Measurements from ENCODE around the gene MPL.

Gene MPL

DNA sequence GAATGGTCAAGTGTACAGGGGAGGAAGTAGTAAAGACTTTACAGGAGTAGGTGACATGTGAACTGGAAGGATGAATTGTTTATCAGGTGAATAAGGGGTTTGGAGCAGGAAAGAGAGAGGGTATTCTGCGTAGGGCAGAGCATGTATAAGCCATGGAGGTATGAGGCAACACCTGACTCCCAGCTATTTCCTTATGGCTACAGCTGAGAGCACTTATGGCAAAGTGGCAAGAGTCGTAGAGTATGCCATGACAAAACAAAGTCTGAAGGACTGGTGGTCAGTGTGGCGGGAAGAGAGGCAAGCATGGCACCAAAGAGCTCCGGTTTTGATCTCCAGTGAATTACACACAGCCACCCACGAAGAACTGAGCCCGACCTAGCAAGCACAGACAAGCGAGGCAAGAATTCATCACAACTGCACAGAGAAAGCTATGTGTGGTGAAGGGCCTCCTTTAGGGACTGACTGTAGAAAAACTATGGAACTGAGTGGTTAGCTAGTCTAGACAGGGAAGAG, 39.2 kb downstream of the MPL start:
- no peaks in the 10 kb centered on the region for H3K27me3 ChIP-seq (ENCODE audit: low read depth)
- no peak for DNase-seq (ENCODE audit: low spot score in 2 of 2)
- no peaks in the 10 kb centered on the region for H3K4me1 ChIP-seq
- H3K36me3 ChIP-seq (replicated peaks) = no peaks in the 10 kb centered on the region
- no peaks in the 10 kb centered on the region for H3K9me3 ChIP-seq
- H3K4me3 ChIP-seq = no peak overlapping the region
- in situ Hi-C loops (cut with MboI; ENCODE audit: low sequenced_read_pairs) = no loop called here

DNA sequence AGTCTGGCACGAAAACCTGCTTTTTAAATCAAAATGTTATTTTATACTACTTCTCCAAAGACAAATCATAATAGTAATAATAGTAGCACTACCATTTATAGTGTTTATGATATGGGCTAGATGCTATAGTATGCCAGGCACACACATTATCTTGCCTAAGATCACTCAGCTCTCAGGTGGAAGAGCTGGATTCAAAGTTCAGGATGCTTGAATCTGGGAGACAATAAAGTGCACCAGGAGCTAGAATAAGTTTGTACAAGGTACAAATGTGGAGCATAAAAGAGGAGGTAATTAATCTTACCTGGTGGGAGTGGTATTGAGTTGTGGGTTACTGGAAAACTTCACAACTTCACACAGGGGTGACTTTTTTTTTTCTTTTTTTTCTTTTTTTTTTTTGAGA, 40.2 kb downstream of the MPL start:
- no peak overlapping the region for H3K4me3 ChIP-seq
- no peaks in the 10 kb centered on the region for H3K4me1 ChIP-seq
- in situ Hi-C loops (cut with MboI; ENCODE audit: low sequenced_read_pairs) = no loop called here

DNA sequence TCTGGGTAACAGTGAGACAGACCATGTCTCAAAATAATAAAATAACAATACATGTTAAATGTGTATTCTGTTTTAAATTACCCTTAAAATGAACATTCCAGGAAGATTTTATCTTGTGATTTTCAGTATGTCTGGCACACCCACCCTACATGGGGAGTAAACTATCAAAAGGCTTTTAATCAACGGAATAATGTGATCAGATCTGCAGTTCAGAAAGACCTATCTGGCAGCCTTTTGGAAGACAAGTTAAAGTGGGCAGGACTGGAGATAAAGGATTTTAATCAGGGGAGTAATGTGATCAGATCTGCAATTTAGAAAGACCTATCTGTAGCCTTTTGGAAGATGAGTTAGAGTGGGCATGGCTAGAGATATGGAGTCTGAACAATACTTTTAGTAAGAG, 41.9 kb downstream of the MPL start:
- Histone ChIP-seq H3K36me3 (replicated peaks) (peaks cover 16% of the 10 kb centered on the region), H3K4me1 (no peaks in the 10 kb centered on the region), H3K9me3 (no peaks in the 10 kb centered on the region), H3K4me3 (no peak overlapping the region), H3K27me3 (ENCODE audit: low read depth) (no peaks in the 10 kb centered on the region)
- DNase-seq (ENCODE audit: low spot score in 2 of 2) = no peak
- in situ Hi-C loops (cut with MboI; ENCODE audit: low sequenced_read_pairs) = no loop called here

More for the DNA sequence above, 40.2 kb downstream of the MPL start:
- H3K27me3 ChIP-seq (ENCODE audit: low read depth) = no peaks in the 10 kb centered on the region
- H3K36me3 ChIP-seq (replicated peaks) = no peaks in the 10 kb centered on the region; the same call in 1 of the 2 replicates
- no peak for DNase-seq (ENCODE audit: low spot score in 2 of 2)
- no peaks in the 10 kb centered on the region for H3K9me3 ChIP-seq

DNA sequence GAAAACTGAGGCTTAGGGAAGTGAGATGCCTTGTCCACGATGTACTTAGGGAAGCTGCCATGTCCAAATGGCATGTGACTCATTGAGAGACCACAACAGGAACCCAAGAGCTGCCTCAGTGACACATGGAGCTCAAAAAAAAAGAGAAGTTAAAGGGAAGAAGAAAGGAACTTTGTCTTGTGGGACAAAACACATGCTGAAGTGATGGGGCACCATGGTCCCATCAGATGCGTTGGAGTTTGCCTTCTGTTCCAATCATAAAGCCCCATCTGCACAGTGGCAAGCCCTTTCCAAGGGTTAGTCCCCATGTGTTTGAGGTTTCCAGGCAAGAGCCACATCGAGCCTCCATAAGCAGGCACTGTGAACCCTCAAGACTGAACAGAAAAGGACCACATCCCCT, 44.0 kb downstream of the MPL start:
- no peaks in the 10 kb centered on the region for H3K27me3 ChIP-seq (ENCODE audit: low read depth)
- no peak overlapping the region for H3K4me3 ChIP-seq
- no peaks in the 10 kb centered on the region for H3K9me3 ChIP-seq
- DNase-seq (ENCODE audit: low spot score in 2 of 2) = no peak
- in situ Hi-C loops (cut with MboI; ENCODE audit: low sequenced_read_pairs) = no loop called here
- H3K4me1 ChIP-seq = no peaks in the 10 kb centered on the region
- peaks cover 38% of the 10 kb centered on the region for H3K36me3 ChIP-seq (replicated peaks)

DNA sequence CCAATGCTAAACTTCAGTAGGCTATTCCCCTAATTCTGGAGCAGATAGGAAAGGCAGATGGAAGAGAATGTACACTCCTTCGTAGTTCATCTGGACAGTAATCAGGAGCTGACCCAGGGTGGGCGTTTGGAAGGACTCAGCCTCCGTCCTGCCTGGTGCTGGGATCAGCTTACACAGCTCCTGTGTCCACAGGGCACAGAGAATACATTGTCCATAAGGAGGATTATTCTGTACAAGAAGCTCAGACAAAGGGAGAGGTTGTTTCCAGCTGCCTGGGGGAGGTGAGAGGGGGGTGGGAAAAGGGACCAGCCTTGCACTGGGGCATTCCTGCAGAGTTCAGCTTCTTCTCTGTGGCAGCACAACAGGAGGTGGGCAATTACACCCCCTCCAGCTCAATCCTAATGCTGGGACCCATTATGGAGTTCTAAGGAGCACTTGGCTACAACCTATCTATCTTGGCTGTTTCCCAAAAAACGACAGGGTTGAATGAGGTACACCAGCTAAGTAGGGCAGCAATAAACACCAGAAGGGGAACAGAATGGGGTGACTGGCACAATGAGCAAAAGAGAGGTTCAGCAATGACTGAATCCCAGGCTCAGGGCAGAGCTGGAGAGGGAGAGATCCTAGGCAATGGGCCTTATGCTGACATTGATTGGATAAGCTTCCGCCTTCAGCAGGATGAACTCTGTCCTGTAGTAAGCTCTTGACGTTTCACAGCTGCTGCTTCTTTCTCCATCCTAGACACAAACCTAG, 44.6 kb downstream of the MPL start:
- DNase-seq (ENCODE audit: low spot score in 2 of 2) = no peak
- Histone ChIP-seq H3K4me3 (no peak overlapping the region), H3K27me3 (ENCODE audit: low read depth) (no peaks in the 10 kb centered on the region), H3K36me3 (replicated peaks) (peaks cover 43% of the 10 kb centered on the region), H3K4me1 (no peaks in the 10 kb centered on the region), H3K9me3 (no peaks in the 10 kb centered on the region)
- in situ Hi-C loops (cut with MboI; ENCODE audit: low sequenced_read_pairs) = no loop called here

DNA sequence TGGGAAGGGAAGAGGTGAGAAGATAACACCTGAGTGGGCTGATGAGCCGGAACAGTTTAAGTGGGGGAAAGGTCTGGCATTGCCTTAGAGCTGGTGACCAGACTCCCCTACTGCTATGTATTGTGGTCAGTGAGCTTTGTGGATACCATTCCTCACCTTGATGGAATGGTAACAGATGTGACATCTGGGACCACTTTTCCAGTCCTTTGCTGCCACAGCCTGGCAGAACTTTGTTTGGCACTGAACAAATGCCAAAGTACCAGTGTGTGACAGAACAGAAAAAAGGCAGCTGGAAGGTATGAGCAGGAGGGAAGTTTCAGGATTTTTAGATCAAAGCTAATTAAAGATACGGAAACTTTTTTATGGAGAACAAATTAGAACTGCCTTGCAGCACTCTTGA, 45.8 kb downstream of the MPL start:
- Histone ChIP-seq H3K9me3 (no peaks in the 10 kb centered on the region), H3K4me3 (no peak overlapping the region), H3K4me1 (no peaks in the 10 kb centered on the region), H3K36me3 (replicated peaks) (peaks cover 45% of the 10 kb centered on the region), H3K27me3 (ENCODE audit: low read depth) (no peaks in the 10 kb centered on the region)
- in situ Hi-C loops (cut with MboI; ENCODE audit: low sequenced_read_pairs) = no loop called here
- DNase-seq (ENCODE audit: low spot score in 2 of 2) = no peak

DNA sequence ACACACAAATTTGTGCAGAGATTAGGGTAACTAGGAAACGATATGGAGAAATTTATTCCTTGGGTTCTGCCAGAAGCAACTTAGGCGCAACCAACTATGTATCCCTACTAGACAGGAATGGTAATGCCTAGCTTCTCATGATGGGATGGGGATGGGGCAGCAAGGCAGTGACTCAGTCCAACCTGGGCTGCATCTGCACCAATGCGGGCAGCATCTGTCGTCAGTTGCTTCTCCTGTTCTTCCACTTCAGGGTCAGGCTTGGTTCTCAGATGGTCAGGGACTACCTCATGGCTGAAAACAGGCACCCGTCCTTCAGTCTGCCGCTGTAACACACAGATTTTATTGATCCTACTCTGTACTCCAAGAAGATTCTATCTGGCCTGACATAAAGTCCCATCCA, 49.1 kb downstream of the MPL start:
- Histone ChIP-seq H3K36me3 (replicated peaks) (peaks cover 45% of the 10 kb centered on the region), H3K4me1 (peaks cover 6% of the 10 kb centered on the region), H3K4me3 (no peak overlapping the region), H3K27me3 (ENCODE audit: low read depth) (no peaks in the 10 kb centered on the region), H3K9me3 (no peaks in the 10 kb centered on the region)
- in situ Hi-C loops (cut with MboI; ENCODE audit: low sequenced_read_pairs) = no loop called here
- DNase-seq (ENCODE audit: low spot score in 2 of 2) = no peak

DNA sequence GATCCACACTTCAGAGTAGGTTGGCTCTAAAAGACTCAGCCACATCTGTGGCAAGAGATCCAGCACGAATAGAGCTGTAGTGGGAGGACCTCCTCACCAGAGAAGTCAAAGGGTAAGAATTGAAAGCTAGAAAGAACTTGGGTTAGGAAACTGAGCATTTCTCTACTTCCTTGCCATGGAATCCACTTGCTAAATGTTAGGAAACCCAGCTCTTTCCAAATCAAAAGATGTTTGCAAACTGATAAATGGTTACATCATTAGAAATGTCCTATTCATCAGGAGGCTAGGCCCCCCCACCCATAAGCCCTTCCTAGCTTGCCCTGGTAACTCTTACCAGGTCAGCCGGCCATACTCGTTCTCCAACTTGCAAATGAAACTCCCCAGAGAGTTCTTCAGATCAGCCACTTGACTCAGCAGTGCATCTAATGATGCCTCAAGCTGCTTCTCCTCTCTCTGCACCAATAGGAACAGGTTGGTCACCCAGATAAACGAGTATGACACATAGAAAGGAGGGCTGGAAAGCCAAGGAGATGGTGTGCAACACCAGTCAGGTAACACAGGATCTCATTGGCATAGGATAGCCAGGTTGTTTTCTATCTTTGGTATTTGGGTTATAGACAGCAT, 50.5 kb downstream of the MPL start:
- Histone ChIP-seq H3K27me3 (ENCODE audit: low read depth) (no peaks in the 10 kb centered on the region), H3K4me3 (no peak overlapping the region; the same call in 1 of the 2 replicates), H3K9me3 (no peaks in the 10 kb centered on the region), H3K36me3 (replicated peaks) (peaks cover 42% of the 10 kb centered on the region), H3K4me1 (peaks cover 6% of the 10 kb centered on the region)
- DNase-seq (ENCODE audit: low spot score in 2 of 2) = no peak
- in situ Hi-C loops (cut with MboI; ENCODE audit: low sequenced_read_pairs) = no loop called here

DNA sequence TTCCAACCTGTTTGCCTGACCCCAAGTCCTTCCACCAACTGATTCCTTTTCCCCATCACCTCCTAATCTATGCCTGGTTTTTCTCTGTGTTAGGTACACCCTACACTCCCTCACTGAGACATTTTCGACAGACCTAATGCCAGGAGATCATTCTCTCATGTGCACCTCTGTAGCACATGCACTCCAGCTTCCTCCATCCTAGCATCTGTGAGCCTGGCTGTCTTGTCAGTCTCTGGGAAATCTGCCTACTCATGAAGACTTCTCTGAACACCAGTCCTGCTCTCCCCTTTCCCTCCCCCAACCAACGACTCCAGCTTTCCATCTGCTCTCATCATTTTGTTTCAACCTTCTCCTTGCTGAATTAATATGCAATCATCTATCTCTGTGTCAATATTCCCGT, 51.0 kb downstream of the MPL start:
- H3K9me3 ChIP-seq = no peaks in the 10 kb centered on the region
- in situ Hi-C loops (cut with MboI; ENCODE audit: low sequenced_read_pairs) = no loop called here
- H3K4me3 ChIP-seq = peak overlapping the region; percentile 83
- peaks cover 37% of the 10 kb centered on the region for H3K36me3 ChIP-seq (replicated peaks)
- no peaks in the 10 kb centered on the region for H3K27me3 ChIP-seq (ENCODE audit: low read depth)
- H3K4me1 ChIP-seq = peaks cover 6% of the 10 kb centered on the region
- DNase-seq (ENCODE audit: low spot score in 2 of 2) = no peak

DNA sequence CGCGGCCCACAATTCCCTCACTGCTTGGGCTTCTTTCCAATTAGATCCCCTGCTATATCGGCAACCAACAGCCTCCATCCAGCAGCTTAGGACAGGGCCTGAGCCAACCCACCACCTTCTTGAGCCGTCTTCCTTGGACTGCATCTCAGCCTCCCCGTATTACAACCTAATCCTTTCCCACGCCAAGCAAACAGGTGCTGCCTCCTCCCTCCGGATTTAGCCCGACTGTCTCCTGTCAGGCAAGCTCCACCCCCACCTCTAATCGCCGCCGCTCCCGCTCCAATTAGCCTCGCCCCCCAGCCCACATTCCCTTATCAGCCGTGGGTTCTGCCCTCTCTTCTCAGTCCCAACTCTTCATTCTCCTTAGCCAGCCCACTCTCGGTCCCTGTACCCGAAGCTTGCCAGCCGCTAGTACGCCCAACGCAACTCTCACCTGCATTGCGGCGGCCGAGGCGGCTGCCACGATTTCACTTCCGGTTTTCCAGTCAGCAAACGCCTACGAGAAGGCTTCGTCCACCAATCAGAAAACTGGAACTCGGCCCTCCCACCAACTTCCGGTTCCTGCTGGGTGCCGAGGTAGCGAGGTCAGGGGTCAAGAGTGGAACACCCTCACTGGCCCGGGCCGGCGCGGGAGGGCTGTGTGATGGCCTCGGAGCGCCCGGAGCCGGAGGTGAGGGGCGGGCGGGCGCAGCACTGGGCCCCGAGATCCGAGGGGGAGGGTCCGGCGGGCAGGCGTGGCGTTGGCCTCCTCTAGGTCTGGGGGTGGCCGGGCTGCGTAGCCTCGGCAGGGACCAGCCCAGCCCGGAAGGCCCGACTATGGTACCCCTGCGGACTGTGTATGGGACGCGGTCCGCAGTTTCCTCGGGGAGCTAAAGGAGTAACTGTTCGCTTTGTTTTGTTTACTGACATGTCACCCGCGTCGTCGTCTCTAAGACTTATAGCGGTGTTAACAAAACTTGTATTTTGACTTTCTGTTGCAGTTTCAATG, 52.0 kb downstream of the MPL start, which contains the start of the genes MED8 and SZT2:
MED8 (minus strand) TSS at position 475 of the 988 bp plus-strand sequence; CDS start at position 439, 36 bp downstream.
SZT2 (plus strand) TSS at position 574 of the 988 bp plus-strand sequence; CDS start at position 644, 70 bp downstream.
- peaks cover 27% of the 10 kb centered on the region for H3K36me3 ChIP-seq (replicated peaks)
- peak within 1 kb of the TSS; percentile 83 for H3K4me3 ChIP-seq
- H3K4me1 ChIP-seq = peaks cover 6% of the 10 kb centered on the region
- in situ Hi-C loops (cut with MboI; ENCODE audit: low sequenced_read_pairs) = no loop called here
- H3K9me3 ChIP-seq = no peaks in the 10 kb centered on the region
- DNase-seq (ENCODE audit: low spot score in 2 of 2) = peak; percentile 89 to 94
- H3K27me3 ChIP-seq (ENCODE audit: low read depth) = no peaks in the 10 kb centered on the region

DNA sequence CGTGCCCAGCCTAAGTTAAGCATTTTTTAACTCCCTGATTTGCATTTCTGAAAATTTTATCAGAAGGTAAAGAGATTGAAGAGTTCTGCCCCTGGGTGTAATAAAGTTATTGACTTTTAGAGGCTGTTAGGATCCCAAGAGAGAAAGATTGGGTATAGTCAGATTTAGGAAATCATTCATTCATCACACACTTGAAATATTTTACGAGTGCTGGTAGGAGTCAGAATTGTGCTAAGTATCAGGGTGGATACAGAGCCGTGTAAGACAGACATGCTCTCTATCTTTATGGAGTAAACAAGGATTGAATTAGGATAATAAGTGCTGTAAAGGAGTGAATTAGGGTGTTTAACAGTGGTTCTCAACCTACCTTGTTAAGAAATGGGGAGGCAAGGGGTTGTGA, 55.1 kb downstream of the MPL start:
- in situ Hi-C loops (cut with MboI; ENCODE audit: low sequenced_read_pairs) = no loop called here
- Histone ChIP-seq H3K4me1 (peaks cover 6% of the 10 kb centered on the region), H3K4me3 (no peak overlapping the region), H3K36me3 (replicated peaks) (no peaks in the 10 kb centered on the region), H3K27me3 (ENCODE audit: low read depth) (no peaks in the 10 kb centered on the region), H3K9me3 (no peaks in the 10 kb centered on the region)
- no peak for DNase-seq (ENCODE audit: low spot score in 2 of 2)

DNA sequence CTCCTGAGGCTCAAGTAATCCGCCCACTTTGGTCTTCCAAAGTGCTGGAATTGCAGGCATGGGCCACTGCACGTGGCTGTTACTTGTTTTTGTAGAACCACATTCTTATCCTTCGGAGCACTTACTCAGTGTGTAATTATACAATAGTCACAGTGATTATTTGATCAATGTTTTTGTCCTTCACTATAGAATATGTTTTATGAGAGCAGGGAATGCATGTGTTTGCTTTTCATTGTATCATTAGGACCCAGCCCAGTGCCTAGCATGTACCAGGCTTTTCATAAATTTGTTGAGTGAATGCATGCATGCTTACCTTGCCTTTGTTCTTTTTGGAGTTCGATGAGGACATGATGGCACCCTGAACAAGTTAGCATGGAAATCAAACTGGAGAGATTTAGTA, 57.9 kb downstream of the MPL start:
- peaks cover 3% of the 10 kb centered on the region; the same call in 1 of the 2 replicates for H3K4me1 ChIP-seq
- no peak for DNase-seq (ENCODE audit: low spot score in 2 of 2)
- in situ Hi-C loops (cut with MboI; ENCODE audit: low sequenced_read_pairs) = no loop called here
- no peaks in the 10 kb centered on the region for H3K36me3 ChIP-seq (replicated peaks)
- H3K9me3 ChIP-seq = no peaks in the 10 kb centered on the region
- H3K27me3 ChIP-seq (ENCODE audit: low read depth) = no peaks in the 10 kb centered on the region
- H3K4me3 ChIP-seq = no peak overlapping the region

DNA sequence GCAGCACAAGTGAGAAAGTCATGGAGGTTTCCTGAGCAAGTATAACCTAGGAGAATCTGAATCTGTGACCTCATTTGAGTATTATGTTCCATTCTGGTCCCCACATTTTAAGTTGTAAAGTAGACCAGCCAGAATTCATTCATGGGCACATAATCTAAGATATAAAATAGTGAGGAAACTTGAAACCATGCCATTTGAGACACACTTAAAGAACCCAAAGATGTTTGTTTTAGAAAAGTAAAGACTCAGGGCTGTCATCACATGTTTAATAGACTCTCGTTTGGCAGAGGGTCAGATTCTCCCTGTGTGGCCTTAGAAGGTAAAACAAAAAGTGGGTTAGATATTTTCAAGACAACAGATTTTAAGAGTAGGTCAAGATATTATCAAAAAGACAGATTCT, 58.4 kb downstream of the MPL start:
- Histone ChIP-seq H3K4me1 (no peaks in the 10 kb centered on the region), H3K4me3 (no peak overlapping the region), H3K27me3 (ENCODE audit: low read depth) (no peaks in the 10 kb centered on the region), H3K36me3 (replicated peaks) (no peaks in the 10 kb centered on the region), H3K9me3 (no peaks in the 10 kb centered on the region)
- in situ Hi-C loops (cut with MboI; ENCODE audit: low sequenced_read_pairs) = no loop called here
- DNase-seq (ENCODE audit: low spot score in 2 of 2) = no peak

All from HAP-1 (cell line).